ENCODE results near the gene ATP8B2.

The ATP8B2 gene

GRCh38 chr1:154391086-154391770, 65.9 kb downstream of the ATP8B2 start:
- DNase-seq (ENCODE audit: low read depth in 1 of 2, low spot score in 1 of 2), result no peak

- DNase-seq (ENCODE audit: low read depth in 1 of 2, low spot score in 1 of 2), result no peak
Measured at GRCh38 chr1:154398141-154398540, 72.8 kb downstream of the ATP8B2 start.

GRCh38 chr1:154398678-154399077, 73.4 kb downstream of the ATP8B2 start:
- no peak for DNase-seq (ENCODE audit: low read depth in 1 of 2, low spot score in 1 of 2)

- DNase-seq (ENCODE audit: low read depth in 1 of 2, low spot score in 1 of 2), result no peak
Measured at GRCh38 chr1:154400381-154400801, 75.1 kb downstream of the ATP8B2 start.
